ENCODE results near the gene PIM3.

- TF ChIP-seq SIN3A (IDR thresholded peaks at IDR 0.05; ENCODE audit: borderline replicate concordance, insufficient read depth, low read depth, low read length): no peak
- TF ChIP-seq CTCF (IDR thresholded peaks at IDR 0.05): no peak
- no peak for TF ChIP-seq REST (IDR thresholded peaks at IDR 0.05; ENCODE audit: insufficient read depth in 1 of 2, low read depth in 2 of 2, low read length in 1 of 2)
- TF ChIP-seq POLR2AphosphoS5 (IDR thresholded peaks at IDR 0.05; ENCODE audit: low read depth, low read length): no peak
These were observed 8.9 kb upstream of the PIM3 start for GRCh38 chr22:49951678-49951985.
